T-cell (primary cell): ENCODE data around the gene PKIB. TPM values are rescaled to one million over a fixed set of nuclear protein-coding genes. Genes with fewer than 3 reads are reported as not detected.

Source experiments
- ATAC-seq, 4 experiments: fragments of 200-7000 bp in 3 of 4; fragments of 150-1000 bp in 1 of 4; cut with Tn5 transposase; replicated peaks in 1 of 4; 1 replicate in 3 of 4; 2 replicates in 1 of 4; pipeline ENCODE4 v1.10.0; 2021; ENCODE audit warnings: moderate library complexity in 3 of 4, mild to moderate bottlenecking in 2 of 4, moderate number of reproducible peaks in 1 of 4
- CTCF ChIA-PET, 2 donors: fragments of 300-600 bp; sonication (Branson Sonifier 250); formaldehyde crosslinking; loops; one replicate each; lab custom pipeline; 2022; ENCODE audit warnings: antibody characterized with exemption in 2 of 2; lab: Charles Lee
- POLR2A ChIA-PET, 2 donors: fragments of 300-600 bp; sonication (Branson Sonifier 250); formaldehyde crosslinking; loops; one replicate each; lab custom pipeline; 2022; ENCODE audit warnings: antibody characterized with exemption in 2 of 2; lab: Charles Lee
- DNase-seq, 35 experiments: peaks; one replicate each; pipeline versions ENCODE4 v3.0.0 to v3.0.0-alpha.2; 2013 to 2023
- H3K27ac ChIP-seq: one replicate; pipeline ENCODE4 v1.5.1; 2013; ENCODE audit warnings: low read length
- H3K27me3 ChIP-seq, 2 experiments: replicated peaks in 1 of 2; 1 replicate in 1 of 2; 2 replicates in 1 of 2; pipeline versions ENCODE4 v1.6.1 to v1.7.0; 2013; ENCODE audit warnings: low read length in 1 of 2, mixed read lengths in 1 of 2; ENCODE audit not compliant: control insufficient read depth in 2 of 2, insufficient read depth in 2 of 2; ENCODE audit errors: extremely low read depth in 1 of 2
- H3K36me3 ChIP-seq, 2 donors: 1 replicate in 1 of 2; 2 replicates in 1 of 2; pipeline versions ENCODE4 v1.6.1 to v1.7.0; 2013; ENCODE audit warnings: low read length in 1 of 2; ENCODE audit not compliant: control insufficient read depth in 2 of 2, insufficient read depth in 1 of 2; ENCODE audit errors: extremely low read depth in 1 of 2
- H3K4me1 ChIP-seq, 2 experiments: 1 replicate in 1 of 2; 2 replicates in 1 of 2; pipeline versions ENCODE4 v1.6.1 to v1.7.0; 2013; ENCODE audit warnings: low read length in 2 of 2, mixed read lengths in 1 of 2; ENCODE audit not compliant: insufficient read depth in 2 of 2, control insufficient read depth in 1 of 2; ENCODE audit errors: extremely low read depth in 1 of 2
- H3K4me3 ChIP-seq, 2 donors: 1 replicate in 1 of 2; 2 replicates in 1 of 2; pipeline versions ENCODE4 v1.5.1 to v1.7.0; 2013; ENCODE audit warnings: mild to moderate bottlenecking in 2 of 2, low read length in 1 of 2, moderate library complexity in 1 of 2; ENCODE audit not compliant: control insufficient read depth in 1 of 2; ENCODE audit errors: extremely low read depth in 1 of 2
- H3K9me3 ChIP-seq: 2 replicates; pipeline ENCODE4 v1.7.0; 2013
- H3K27ac Mint-ChIP-seq, 2 donors: one replicate each; pipeline ENCODE4 v1.8.0; 2020 to 2021; ENCODE audit warnings: mild to moderate bottlenecking in 2 of 2, mixed read lengths in 2 of 2
- H3K27me3 Mint-ChIP-seq, 2 donors: one replicate each; pipeline ENCODE4 v1.8.0; 2021 to 2022; ENCODE audit warnings: mixed read lengths in 2 of 2
- H3K36me3 Mint-ChIP-seq: one replicate; pipeline ENCODE4 v1.8.0; 2021; ENCODE audit warnings: mixed read lengths
- H3K4me1 Mint-ChIP-seq, 3 donors: one replicate each; pipeline ENCODE4 v1.8.0; 2020 to 2022; ENCODE audit warnings: mixed read lengths in 3 of 3, mild to moderate bottlenecking in 1 of 3
- H3K4me3 Mint-ChIP-seq, 3 donors: one replicate each; pipeline ENCODE4 v1.8.0; 2020 to 2022; ENCODE audit warnings: mild to moderate bottlenecking in 3 of 3, mixed read lengths in 3 of 3, moderate library complexity in 3 of 3
- H3K9me3 Mint-ChIP-seq, 3 donors: one replicate each; pipeline ENCODE4 v1.8.0; 2020 to 2022; ENCODE audit warnings: mixed read lengths in 3 of 3
- WGBS: methylation state at CpG from one replicate; pipeline ENCODE4 v1.1.5; 2013; ENCODE audit warnings: missing lambda C conversion rate; ENCODE audit not compliant: insufficient coverage; 5-methylcytosine and 5-hydroxymethylcytosine counted together
- total RNA-seq, 35 experiments: library from RNA in 6 of 35; stranded (reverse) in 6 of 35; fragments of 120-200 nt in 1 of 35; gene quantifications; one replicate each; pipeline versions ENCODE4 v1.2.1 to v1.2.4 and lab custom pipeline; 2013 to 2026

PKIB gene
- total RNA-seq, 5 donors from 2014 or later (not counting 1 experiment from before 2014, with no cell fraction given), result 0.47 to 2.1 (median 1.1) TPM

GRCh38 chr6:122665929-122666328 is 55.7 kb downstream of the PKIB start:
- Histone ChIP-seq H3K9me3 (no peaks in the 10 kb centered on the region), H3K27ac (no peak overlapping the region), H3K4me3 (no peak overlapping the region), H3K27me3 (no peaks in the 10 kb centered on the region), H3K36me3 (no peaks in the 10 kb centered on the region), H3K4me1 (no peaks in the 10 kb centered on the region)
- CTCF ChIA-PET, result no interaction called here
- Mint-ChIP-seq H3K36me3 (no peaks in the 10 kb centered on the region), H3K4me1 (no peaks in the 10 kb centered on the region), H3K4me3 (no peak overlapping the region), H3K27ac (no peak overlapping the region), H3K27me3 (peaks cover 0 to 9% of the 10 kb centered on the region in 2 donors), H3K9me3 (no peaks in the 10 kb centered on the region)
- ATAC-seq (no peak), DNase-seq (no peak)
- 62% methylated on average over 2 of the region's 4 CpGs for WGBS
- POLR2A ChIA-PET, result no interaction called here

- Mint-ChIP-seq H3K27me3 (peaks cover 0 to 9% of the 10 kb centered on the region in 2 donors), H3K36me3 (no peaks in the 10 kb centered on the region), H3K9me3 (no peaks in the 10 kb centered on the region), H3K27ac (no peak overlapping the region), H3K4me1 (no peaks in the 10 kb centered on the region), H3K4me3 (no peak overlapping the region)
- ChIA-PET CTCF (no interaction called here), POLR2A (no interaction called here)
- Histone ChIP-seq H3K4me1 (no peaks in the 10 kb centered on the region), H3K9me3 (no peaks in the 10 kb centered on the region), H3K4me3 (no peak overlapping the region), H3K27ac (no peak overlapping the region), H3K36me3 (no peaks in the 10 kb centered on the region), H3K27me3 (no peaks in the 10 kb centered on the region)
- no peak for ATAC-seq
- DNase-seq, result no peak
- no CpG with 5 or more reads among the region's 2 CpGs for WGBS
Measured at GRCh38 chr6:122666418-122666817, 56.2 kb downstream of the PKIB start.

- Mint-ChIP-seq H3K36me3 (no peaks in the 10 kb centered on the region), H3K4me1 (no peaks in the 10 kb centered on the region), H3K9me3 (no peaks in the 10 kb centered on the region), H3K4me3 (no peak overlapping the region), H3K27ac (no peak overlapping the region), H3K27me3 (no peaks in the 10 kb centered on the region)
- Histone ChIP-seq H3K4me3 (no peak overlapping the region), H3K36me3 (no peaks in the 10 kb centered on the region), H3K9me3 (no peaks in the 10 kb centered on the region), H3K4me1 (no peaks in the 10 kb centered on the region), H3K27ac (no peak overlapping the region), H3K27me3 (no peaks in the 10 kb centered on the region)
- ChIA-PET POLR2A (interaction anchor here in 1 of 2 donors (0.7 kb wide), 1 partner anchor 20 kb away, joined by 4 read pairs; no protein-coding TSS in a partner anchor), CTCF (no interaction called here)
- ATAC-seq (no peak), DNase-seq (no peak)
- no CpG with 5 or more reads among the region's 2 CpGs for WGBS
Measured at GRCh38 chr6:122669418-122669817, 59.2 kb downstream of the PKIB start.

GRCh38 chr6:122669868-122670267 is 59.7 kb downstream of the PKIB start:
- Histone ChIP-seq H3K9me3 (no peaks in the 10 kb centered on the region), H3K4me3 (no peak overlapping the region), H3K36me3 (no peaks in the 10 kb centered on the region), H3K27me3 (no peaks in the 10 kb centered on the region), H3K27ac (no peak overlapping the region), H3K4me1 (no peaks in the 10 kb centered on the region)
- Mint-ChIP-seq H3K9me3 (no peaks in the 10 kb centered on the region), H3K36me3 (no peaks in the 10 kb centered on the region), H3K4me1 (no peaks in the 10 kb centered on the region), H3K27me3 (no peaks in the 10 kb centered on the region), H3K4me3 (no peak overlapping the region), H3K27ac (no peak overlapping the region)
- no peak for DNase-seq
- ChIA-PET POLR2A (no interaction called here), CTCF (no interaction called here)
- ATAC-seq, result no peak
- WGBS, result 71% methylated on average over 1 of the region's 3 CpGs

GRCh38 chr6:122671251-122671650 is 61.0 kb downstream of the PKIB start:
- H3K27me3 Mint-ChIP-seq, result no peaks in the 10 kb centered on the region
- Histone ChIP-seq H3K4me1 (no peaks in the 10 kb centered on the region), H3K27me3 (no peaks in the 10 kb centered on the region), H3K9me3 (no peaks in the 10 kb centered on the region), H3K27ac (no peak overlapping the region), H3K36me3 (no peaks in the 10 kb centered on the region), H3K4me3 (no peak overlapping the region)
- no peaks in the 10 kb centered on the region for H3K4me1 Mint-ChIP-seq
- no CpG with 5 or more reads among the region's 2 CpGs for WGBS
- no peak overlapping the region for H3K4me3 Mint-ChIP-seq
- CTCF ChIA-PET, result no interaction called here
- H3K27ac Mint-ChIP-seq, result no peak overlapping the region
- H3K36me3 Mint-ChIP-seq, result no peaks in the 10 kb centered on the region
- POLR2A ChIA-PET, result no interaction called here
- DNase-seq (no peak), ATAC-seq (no peak)
- H3K9me3 Mint-ChIP-seq, result no peaks in the 10 kb centered on the region

- ChIA-PET CTCF (no interaction called here), POLR2A (no interaction called here)
- Mint-ChIP-seq H3K9me3 (no peaks in the 10 kb centered on the region), H3K36me3 (no peaks in the 10 kb centered on the region), H3K27me3 (no peaks in the 10 kb centered on the region), H3K27ac (no peak overlapping the region), H3K4me3 (no peak overlapping the region), H3K4me1 (no peaks in the 10 kb centered on the region)
- Histone ChIP-seq H3K36me3 (no peaks in the 10 kb centered on the region), H3K4me1 (no peaks in the 10 kb centered on the region), H3K27ac (no peak overlapping the region), H3K9me3 (no peaks in the 10 kb centered on the region), H3K4me3 (no peak overlapping the region), H3K27me3 (no peaks in the 10 kb centered on the region)
- DNase-seq, result no peak
- no CpG with 5 or more reads among the region's 1 CpG for WGBS
- no peak for ATAC-seq
Measured at GRCh38 chr6:122673343-122673961, 63.2 kb downstream of the PKIB start.

- ChIA-PET CTCF (no interaction called here), POLR2A (no interaction called here)
- no peaks in the 10 kb centered on the region for H3K36me3 Mint-ChIP-seq
- Histone ChIP-seq H3K36me3 (no peaks in the 10 kb centered on the region), H3K27me3 (no peaks in the 10 kb centered on the region), H3K4me3 (no peak overlapping the region), H3K9me3 (no peaks in the 10 kb centered on the region), H3K27ac (no peak overlapping the region), H3K4me1 (no peaks in the 10 kb centered on the region)
- ATAC-seq (no peak), DNase-seq (no peak)
- H3K27me3 Mint-ChIP-seq, result peaks cover 0 to 3% of the 10 kb centered on the region in 2 donors
- WGBS, result 100% methylated on average over 1 of the region's 1 CpG
- H3K4me1 Mint-ChIP-seq, result no peaks in the 10 kb centered on the region
- H3K4me3 Mint-ChIP-seq, result no peak overlapping the region
- H3K9me3 Mint-ChIP-seq, result no peaks in the 10 kb centered on the region
- no peak overlapping the region for H3K27ac Mint-ChIP-seq
Measured at GRCh38 chr6:122676146-122676545, 65.9 kb downstream of the PKIB start.
